ENCODE measurements around the gene PTPRG. TPM values are rescaled to one million over a fixed set of nuclear protein-coding genes. Genes with fewer than 3 reads are reported as not detected.

PTPRG gene
- total RNA-seq, 1 donor from 2014 or later, result 78.2 TPM

GRCh38 chr3:61618871-61619270 is 57.5 kb downstream of the PTPRG start:
- DNase-seq, result no peak

- no peak for DNase-seq
Measured at GRCh38 chr3:61620073-61620472, 58.7 kb downstream of the PTPRG start.

- DNase-seq, result no peak
Measured at GRCh38 chr3:61624300-61624699, 62.9 kb downstream of the PTPRG start.

- DNase-seq, result no peak
Measured at GRCh38 chr3:61625429-61625828, 64.1 kb downstream of the PTPRG start.

GRCh38 chr3:61626484-61626883 is 65.1 kb downstream of the PTPRG start:
- no peak for DNase-seq

GRCh38 chr3:61627768-61628185 is 66.4 kb downstream of the PTPRG start:
- DNase-seq, result peak; percentile 33

GRCh38 chr3:61628636-61629035 is 67.3 kb downstream of the PTPRG start:
- DNase-seq, result no peak

- no peak for DNase-seq
Measured at GRCh38 chr3:61629442-61629841, 68.1 kb downstream of the PTPRG start.

- DNase-seq, result no peak
Measured at GRCh38 chr3:61631108-61631769, 69.9 kb downstream of the PTPRG start.

- DNase-seq, result no peak
Measured at GRCh38 chr3:61632568-61633175, 71.3 kb downstream of the PTPRG start.

GRCh38 chr3:61634678-61635077 is 73.3 kb downstream of the PTPRG start:
- DNase-seq, result no peak

- peak; percentile 58 for DNase-seq
Measured at GRCh38 chr3:61637088-61638051, 76.0 kb downstream of the PTPRG start.

- DNase-seq, result no peak
Measured at GRCh38 chr3:61638741-61639140, 77.4 kb downstream of the PTPRG start.

GRCh38 chr3:61639991-61640390 is 78.6 kb downstream of the PTPRG start:
- no peak for DNase-seq

- DNase-seq, result no peak
Measured at GRCh38 chr3:61645148-61645547, 83.8 kb downstream of the PTPRG start.

- no peak for DNase-seq
Measured at GRCh38 chr3:61646360-61646759, 85.0 kb downstream of the PTPRG start.

- DNase-seq, result no peak
Measured at GRCh38 chr3:61646851-61647525, 85.6 kb downstream of the PTPRG start.

- no peak for DNase-seq
Measured at GRCh38 chr3:61648481-61648880, 87.1 kb downstream of the PTPRG start.

- DNase-seq, result no peak
Measured at GRCh38 chr3:61649381-61650170, 88.2 kb downstream of the PTPRG start.

GRCh38 chr3:61650276-61650675 is 88.9 kb downstream of the PTPRG start:
- DNase-seq, result peak; percentile 81

GRCh38 chr3:61650719-61651410 is 89.5 kb downstream of the PTPRG start:
- DNase-seq, result no peak

Data from tongue (tissue), 2 donors.